Ammon's horn (tissue), 1 donor: ENCODE data around the gene FGF14.

Experiments
- DNase-seq: peaks from one replicate; pipeline ENCODE4 v3.0.0-alpha.2; 2016; ENCODE audit warnings: low spot score

The FGF14 gene

GRCh38 chr13:101985321-101985720 is 416.5 kb downstream of the FGF14 start:
- no peak for DNase-seq

DNA sequence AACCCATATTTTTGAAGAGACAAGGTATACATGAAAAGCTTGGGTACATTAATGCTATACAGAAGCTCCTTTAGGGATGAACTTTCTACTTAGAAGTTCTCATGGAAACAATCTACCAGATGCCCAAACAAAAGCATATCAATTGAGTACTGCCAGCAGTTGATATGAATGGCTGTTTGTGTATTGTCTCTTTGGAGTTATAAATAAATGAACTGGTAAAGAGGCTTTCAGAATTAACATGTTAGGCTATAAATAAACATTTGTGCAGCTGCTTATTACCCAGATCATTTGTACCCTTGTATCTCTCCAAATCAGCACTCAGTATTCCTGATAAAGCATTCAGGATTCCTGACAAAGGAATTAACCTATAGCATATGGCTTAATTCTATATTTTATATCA is 418.9 kb downstream of the FGF14 start:
- DNase-seq: peak; percentile 41

DNA sequence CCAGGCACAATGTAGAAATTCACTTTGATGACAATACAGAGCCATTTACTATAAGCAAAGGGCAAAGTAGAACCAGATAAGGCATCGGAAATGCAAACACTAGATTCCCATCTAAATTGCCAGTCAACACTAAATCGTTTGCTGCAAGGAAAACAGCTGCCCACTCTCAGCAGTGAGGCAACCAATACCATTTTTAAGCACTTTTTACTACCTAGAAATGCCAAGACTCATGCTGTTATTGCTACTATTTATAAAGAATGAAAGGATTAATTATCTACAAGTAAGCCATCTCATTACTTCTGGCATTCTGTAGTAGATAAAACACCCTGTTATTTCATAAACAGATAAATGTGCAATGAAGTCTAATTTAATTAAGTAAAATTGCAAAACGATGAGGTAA is 422.0 kb downstream of the FGF14 start:
- no peak for DNase-seq

GRCh38 chr13:101978552-101979315 is 423.1 kb downstream of the FGF14 start:
- no peak for DNase-seq

DNA sequence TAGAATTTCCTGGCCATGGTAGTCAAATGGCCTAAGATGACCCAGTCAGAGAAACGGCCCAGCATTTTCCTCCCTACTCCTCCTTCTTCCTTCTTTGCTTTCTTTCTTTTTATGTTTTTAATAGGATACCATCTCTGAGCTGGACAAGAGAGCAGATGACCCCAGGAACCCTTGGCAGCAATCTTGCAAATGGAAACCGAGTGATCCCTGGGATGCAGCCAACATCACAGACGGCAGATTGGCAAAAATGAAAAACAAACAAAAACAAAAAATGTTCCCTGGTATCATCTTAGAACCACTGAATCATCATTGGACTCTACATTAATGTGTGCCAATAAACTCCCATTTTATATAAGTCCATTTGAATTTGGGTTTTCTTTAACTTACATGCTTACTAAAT is 424.4 kb downstream of the FGF14 start:
- DNase-seq: no peak

- no peak for DNase-seq
These were observed 429.7 kb downstream of the FGF14 start for GRCh38 chr13:101972191-101972590.

- no peak for DNase-seq
These were observed 431.5 kb downstream of the FGF14 start for GRCh38 chr13:101970341-101970740.

DNA sequence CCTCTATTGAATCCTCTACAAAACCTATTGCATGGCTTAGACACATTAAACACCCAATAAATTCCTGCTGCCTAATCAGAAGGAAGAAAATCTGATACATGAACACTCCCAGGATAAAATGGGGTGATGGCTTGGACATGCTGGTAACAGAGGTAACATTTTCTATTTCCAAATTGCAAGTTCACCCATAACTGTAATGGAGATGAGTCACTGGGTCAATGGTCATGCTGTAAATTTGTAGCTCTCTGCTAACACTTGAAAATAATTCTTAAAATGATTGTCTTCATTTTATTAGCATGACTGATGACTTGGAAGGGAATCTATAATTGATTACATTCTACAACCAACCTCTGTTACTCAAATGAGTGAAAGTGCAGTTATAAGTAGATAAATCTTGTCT is 434.1 kb downstream of the FGF14 start:
- DNase-seq: no peak

DNA sequence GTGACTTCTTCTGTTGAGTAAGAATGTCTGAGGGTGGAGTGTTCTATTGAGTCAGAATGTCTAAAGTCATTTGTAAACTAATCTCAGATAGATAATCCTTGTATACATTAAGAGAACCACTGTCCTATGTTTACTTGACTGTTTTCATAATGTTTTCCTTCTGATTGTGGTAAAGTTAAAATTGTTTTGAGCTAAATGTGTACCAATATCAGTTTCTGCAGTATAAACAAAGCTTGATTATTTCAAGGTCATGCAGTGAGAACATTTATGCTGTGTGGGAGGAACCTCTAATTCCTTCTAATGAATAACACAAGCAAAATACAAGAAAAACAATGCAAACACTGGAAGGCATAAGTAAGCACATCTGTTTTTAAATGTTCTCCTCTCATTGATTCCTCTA is 434.6 kb downstream of the FGF14 start:
- DNase-seq: no peak

- DNase-seq: no peak
These were observed 436.8 kb downstream of the FGF14 start for GRCh38 chr13:101965096-101965495.

- DNase-seq: no peak
These were observed 442.8 kb downstream of the FGF14 start for GRCh38 chr13:101959016-101959415.

GRCh38 chr13:101955764-101956163 is 446.1 kb downstream of the FGF14 start:
- no peak for DNase-seq

GRCh38 chr13:101951114-101951513 is 450.7 kb downstream of the FGF14 start:
- no peak for DNase-seq

DNA sequence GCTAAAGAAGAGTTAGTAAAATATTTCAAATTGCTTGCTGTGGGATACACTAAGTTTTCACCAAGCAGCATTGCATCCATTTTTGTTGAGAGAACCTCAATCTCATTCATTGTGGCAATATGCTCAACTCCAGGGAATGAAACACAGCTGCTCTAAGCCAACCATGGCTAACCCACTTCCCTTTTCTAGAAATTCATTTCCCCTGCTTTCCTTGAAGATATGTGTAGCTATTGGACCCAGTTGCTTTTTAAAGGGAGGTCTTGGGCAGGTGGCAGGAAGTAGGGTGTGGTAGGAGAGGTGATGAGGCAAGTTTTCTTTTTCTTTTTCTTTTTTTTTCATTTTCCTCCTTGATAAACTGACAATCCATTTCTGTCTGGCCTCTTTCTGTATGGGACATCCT is 452.2 kb downstream of the FGF14 start:
- no peak for DNase-seq

GRCh38 chr13:101946401-101946800 is 455.4 kb downstream of the FGF14 start:
- no peak for DNase-seq

DNA sequence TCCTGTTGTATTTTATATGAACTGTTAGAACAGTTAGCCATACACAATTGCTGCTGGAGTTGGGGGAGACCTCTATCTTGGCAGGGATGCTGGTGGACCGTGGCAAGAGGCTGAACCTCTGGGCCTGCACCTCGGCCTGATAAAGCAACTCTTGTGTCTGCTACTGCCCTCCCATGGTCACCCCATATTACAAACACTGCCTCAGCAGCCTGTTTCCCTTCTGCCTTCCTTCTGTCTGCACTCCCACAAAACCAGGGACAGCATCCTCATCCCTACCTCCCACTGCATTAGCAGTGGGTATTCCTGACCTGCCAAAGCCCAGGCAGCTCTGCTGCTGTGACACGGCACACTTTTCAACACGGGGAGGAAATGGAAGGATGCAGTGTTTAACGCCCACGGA is 456.4 kb downstream of the FGF14 start:
- no peak for DNase-seq

DNA sequence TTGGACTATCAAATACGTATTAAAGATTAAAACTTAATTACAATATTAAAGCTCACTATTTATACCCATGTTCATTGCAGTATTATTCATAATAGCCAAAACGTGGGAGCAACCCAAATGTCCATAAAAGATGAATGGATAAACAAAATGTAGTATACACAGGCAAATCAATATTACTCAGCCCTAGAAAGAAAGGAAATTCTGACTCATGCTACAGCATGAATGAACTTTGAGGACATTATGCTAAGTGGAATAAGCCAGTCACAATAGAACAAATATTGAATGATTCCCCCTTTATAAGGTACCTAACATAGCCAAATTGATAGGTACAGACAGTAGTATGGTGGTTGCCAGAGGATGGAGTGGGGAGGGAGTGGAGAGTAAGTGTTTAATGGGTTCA is 457.3 kb downstream of the FGF14 start:
- no peak for DNase-seq

- no peak for DNase-seq
These were observed 459.2 kb downstream of the FGF14 start for GRCh38 chr13:101942535-101943157.

GRCh38 chr13:101942038-101942437 is 459.8 kb downstream of the FGF14 start:
- DNase-seq: peak; percentile 65

GRCh38 chr13:101941095-101941783 is 460.6 kb downstream of the FGF14 start:
- no peak for DNase-seq

GRCh38 chr13:101939370-101939769 is 462.5 kb downstream of the FGF14 start:
- no peak for DNase-seq

- no peak for DNase-seq
These were observed 466.0 kb downstream of the FGF14 start for GRCh38 chr13:101935828-101936227.

DNA sequence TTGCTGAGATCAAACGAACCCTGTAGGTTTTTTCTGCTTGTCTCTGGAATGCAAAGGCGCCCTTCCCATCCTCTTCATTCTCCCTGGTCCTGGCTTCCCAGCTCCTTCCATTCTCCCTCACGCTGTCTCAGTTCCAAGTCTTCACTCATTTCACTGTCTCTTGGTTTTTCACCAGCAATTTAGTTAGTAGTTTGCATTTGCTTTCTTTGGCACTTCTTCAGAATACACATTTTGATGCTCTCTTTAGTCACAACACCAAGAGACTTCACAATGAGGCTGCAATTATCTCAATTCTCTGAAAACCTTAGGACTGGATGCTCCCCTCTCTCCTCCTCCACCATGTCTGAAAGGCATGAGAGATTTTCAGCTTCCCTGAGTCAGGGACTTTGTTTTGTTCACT is 470.7 kb downstream of the FGF14 start:
- DNase-seq: no peak
